Activated CD4-positive, CD25-positive, alpha-beta regulatory T cell treated with anti-CD3 and anti-CD28 coated beads, Interleukin-2, amount 50 U/mL, for 16 hours (primary cell): ENCODE results near the gene KIRREL3.

Experiments
- DNase-seq: peaks from one replicate; pipeline ENCODE4 v3.0.0-alpha.2; 2020; ENCODE audit warnings: low read depth, low spot score

Gene KIRREL3

DNA sequence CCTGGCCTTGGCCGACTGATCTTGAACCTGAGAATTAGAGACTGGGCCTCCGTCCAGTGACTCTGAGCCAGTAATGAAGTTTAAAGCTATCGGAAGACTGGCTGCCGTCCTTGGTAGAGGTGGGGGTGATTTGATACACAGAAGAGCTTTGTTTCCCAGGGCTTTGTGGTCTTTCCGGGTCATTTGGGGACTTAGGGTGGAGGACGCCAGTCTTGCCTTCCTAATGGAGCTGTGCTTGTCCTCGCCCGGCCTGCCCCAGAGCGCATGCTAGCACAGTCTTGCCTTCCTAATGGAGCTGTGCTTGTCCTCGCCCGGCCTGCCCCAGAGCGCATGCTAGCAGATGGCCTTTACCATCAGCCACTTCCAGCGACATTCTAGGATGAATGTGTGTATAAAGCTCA lies 579.3 kb downstream of the KIRREL3 start:
- DNase-seq = no peak

DNA sequence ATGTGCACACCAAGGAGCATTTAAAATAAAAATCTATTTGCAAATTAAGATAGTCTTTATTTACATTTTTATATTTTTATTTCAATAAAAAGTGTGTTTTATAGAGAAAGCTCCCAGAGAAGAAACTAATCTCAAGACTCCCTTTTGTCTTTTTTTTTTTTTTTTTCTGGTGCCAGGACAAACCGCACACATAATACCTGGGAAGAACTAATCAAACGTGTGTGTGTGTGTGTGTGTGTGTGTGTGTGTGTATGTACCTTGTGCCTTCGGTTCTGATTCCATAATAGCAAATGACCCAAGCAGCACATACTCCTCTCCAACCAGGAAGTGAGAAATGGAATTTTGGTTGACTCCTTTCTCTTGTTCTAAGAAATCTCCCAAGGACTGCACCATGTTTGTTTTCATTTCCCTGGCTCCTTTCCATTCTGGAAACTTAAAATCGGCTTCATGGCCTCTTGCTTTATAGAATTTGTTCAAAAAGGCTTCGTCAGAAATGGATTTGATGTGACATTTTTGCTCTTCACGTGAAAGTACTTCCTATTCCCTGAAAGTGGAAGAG lies 579.8 kb downstream of the KIRREL3 start:
- no peak for DNase-seq

DNA sequence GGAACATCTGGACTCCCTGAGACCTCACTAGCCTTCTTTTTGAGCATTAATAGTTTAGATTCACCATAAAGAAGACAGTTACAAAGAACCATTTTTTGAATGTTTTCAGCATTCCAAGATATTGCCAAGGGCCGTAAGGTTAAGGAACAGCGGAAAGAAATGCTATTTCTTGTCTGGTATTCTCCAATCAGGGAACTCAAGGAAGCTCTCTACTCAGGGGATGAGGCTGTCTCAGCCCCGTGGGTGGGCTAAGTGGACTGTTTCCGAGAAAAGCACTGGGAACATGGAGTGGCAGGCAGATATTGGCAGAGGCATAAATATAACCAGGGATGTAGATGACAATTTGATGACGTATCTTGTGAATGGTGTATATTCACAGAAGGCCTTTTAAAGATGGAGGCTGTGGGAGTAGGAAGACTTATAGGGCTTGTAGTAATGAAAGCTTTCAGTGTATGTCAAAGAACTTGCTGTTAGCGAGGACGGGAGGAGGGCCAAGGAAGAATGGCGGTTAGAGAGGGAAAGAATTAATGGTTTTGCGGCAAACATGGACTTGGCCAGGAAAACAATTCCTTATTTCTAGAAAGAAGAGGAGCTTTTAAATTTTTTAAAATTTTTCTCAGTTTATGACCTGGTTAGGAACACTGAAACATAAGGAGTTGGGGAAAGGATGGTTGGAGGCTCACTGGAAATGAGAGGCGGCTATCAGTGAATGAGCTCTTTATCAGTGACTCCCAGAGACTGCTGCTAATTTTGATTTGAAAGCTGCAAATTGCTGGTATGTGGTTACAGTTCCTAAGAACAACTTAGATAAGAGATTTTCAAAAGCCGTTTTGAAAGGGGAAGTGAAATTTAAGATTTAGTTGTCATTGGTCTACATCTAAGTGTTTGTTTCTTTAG lies 580.5 kb downstream of the KIRREL3 start:
- DNase-seq = no peak

DNA sequence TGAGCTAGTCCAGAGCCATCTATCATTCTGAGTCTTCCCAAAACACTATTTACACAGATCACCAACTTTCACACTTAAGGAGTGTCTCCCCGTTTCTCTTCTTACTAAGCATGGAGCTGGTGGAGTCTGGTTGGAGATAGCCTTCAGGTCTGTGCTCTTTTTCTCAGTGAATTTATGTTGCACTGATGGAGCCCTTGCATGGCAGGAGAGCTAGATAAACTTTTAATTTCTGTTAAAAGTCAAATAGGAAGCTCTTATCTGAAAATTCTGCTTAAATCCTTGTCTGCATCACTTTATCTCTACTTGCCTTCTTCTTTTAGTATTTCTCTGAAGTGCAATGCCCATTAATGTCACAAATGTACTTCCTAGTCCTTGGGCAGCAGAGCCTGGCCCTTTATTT lies 581.7 kb downstream of the KIRREL3 start:
- no peak for DNase-seq

DNA sequence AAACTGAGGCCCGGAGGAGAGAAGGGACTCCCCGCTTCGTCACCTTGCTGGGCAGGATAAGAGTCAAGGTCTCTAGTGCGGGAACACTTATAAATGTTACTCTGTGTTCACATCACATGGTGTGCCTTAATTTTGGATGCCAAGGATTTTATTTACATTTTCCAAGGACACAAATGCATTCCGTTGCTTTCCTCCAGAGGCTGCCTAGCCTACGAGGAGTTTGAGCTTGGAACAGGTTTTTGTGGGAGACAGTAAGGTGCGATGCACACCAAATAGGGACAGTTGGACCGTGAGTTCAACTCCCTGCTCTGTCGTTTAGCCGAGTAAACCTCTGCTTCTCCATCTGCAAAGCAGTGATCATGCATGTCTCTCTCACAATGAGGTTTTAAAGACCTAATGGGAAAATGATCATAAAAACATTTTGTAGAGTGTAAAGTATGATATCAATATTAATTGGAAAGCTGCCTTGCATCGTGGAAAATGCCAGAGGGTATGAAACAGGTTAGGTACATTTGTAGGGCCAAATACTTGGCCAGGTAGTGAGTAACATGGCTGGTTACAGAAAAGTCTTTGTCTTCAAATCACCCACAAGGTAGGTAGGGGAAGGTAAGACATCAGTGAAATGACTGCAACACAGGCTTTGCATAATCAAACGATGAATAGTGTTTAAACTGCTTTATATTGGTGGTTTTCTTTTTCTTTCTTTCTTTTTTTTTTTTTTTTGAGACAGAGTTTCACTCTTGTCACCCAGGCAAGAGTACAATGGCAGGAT lies 583.3 kb downstream of the KIRREL3 start:
- DNase-seq = no peak

DNA sequence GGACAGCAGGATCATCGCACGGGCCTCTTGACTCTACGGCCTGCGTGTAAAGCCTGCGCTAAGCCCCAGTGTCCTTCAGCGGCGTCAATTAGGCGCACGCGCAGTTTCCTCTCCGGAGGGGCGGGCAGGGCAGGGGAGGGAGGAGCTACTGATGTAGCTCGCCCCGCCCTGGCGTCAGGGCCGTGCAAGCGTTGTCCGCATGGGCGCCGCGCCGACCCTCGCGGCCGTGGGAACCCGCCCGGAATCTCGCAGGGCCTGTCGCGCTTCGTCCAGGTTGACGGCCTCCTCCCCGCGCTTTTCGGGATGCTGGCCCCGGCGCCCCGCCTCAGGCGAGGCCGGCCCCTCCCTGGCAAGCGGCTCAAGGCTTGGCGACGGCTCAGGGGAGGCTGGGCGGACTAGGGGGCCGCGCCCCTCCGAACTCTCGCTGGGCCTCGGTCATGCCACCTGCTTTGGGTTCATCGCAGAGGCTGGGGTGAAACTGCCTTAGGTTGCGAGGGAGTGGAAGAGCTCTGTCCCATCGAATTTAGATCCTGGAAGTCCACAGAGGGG lies 584.0 kb downstream of the KIRREL3 start:
- DNase-seq = peak; percentile 26

DNA sequence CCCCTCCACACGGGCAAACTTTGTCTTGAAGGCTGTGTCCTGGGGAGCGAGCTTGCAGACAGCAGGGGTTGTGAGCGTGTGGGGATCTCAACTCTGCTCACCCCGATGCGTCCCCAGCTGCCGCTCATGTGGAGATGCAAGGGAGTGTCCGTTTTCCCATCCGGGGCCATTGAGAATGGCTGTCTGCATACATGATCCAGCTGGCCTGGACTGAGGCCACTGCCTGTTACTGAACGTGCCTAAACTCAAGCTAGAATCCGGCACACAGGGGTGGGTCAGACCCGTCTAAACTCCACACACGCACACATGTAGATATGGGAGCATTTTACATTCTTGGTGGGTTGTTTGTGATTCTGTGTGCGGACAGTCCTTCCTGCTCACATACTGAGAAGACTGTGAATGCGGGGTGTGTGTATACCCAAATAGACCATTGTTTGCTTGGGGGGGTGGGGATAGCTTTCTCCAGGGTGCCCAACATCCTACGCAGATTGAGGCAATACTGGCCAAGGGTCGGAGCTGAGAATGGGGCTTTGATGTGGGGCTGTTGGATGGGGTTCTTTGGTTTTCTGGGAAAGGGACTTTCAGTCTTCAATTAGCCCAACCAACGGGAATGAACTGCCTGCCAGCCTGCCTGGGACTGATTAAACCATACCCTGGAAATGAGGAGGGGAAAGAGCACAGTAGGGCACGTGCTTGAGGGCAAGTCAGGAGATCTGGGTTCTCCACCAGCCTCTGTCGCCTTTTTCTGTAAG lies 584.7 kb downstream of the KIRREL3 start:
- no peak for DNase-seq

DNA sequence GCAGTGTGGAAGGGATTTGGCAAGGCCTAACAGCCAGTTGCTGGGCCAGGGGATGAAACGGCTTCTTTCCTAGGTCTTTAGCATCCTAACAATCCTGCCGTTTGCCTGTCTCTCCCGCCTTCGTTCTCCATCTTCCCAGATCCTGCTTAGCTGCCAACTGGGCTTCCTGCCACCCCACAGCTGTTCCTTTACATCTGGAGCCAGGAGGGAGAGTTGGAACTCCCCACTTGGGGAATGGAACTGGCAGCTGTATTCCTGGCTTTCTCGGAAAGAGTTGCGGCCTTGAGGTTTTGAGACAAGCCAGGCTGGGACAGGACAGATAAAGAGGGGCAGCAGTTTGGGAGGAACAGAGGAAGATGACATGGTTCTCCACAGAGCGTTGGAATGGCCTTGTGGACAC lies 585.4 kb downstream of the KIRREL3 start:
- no peak for DNase-seq

DNA sequence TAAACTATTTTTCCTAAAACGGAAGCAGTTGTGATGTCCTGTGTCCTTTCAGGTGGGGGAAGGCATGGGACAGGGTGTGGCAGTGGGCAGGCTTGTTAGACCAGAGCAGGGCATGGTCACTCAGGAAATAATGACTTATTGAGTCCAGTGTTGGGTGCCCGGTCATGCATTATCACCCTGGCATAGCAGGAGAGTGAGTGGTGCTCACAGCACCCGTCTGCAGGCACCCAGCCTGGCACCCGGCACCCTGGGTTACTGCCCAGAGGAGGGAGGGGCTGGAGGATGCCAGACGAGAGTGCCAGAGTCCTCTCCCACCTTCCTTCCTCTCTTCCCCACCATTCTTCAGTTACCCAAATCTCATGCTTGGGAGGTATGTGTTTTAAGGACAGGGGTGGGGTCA lies 586.0 kb downstream of the KIRREL3 start:
- DNase-seq = no peak

DNA sequence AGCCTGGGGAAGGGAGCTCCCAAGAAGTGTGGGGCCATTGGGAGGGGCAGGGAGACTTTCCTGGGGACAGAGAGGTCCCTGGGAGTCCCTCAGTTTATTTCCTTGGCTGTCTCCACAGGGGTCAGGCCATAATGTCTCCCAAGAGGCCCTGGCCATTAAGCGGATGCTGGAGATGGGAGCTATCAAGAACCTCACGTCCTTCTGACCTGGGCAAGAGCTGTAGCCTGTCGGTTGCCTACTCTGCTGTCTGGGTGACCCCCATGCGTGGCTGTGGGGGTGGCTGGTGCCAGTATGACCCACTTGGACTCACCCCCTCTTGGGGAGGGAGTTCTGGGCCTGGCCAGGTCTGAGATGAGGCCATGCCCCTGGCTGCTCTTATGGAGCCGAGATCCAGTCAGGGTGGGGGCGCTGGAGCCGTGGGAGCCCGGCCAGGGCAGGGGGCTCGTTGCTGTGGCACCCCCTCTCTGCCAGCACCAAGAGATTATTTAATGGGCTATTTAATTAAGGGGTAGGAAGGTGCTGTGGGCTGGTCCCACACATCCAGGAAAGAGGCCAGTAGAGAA lies 586.6 kb downstream of the KIRREL3 start:
- DNase-seq = no peak

DNA sequence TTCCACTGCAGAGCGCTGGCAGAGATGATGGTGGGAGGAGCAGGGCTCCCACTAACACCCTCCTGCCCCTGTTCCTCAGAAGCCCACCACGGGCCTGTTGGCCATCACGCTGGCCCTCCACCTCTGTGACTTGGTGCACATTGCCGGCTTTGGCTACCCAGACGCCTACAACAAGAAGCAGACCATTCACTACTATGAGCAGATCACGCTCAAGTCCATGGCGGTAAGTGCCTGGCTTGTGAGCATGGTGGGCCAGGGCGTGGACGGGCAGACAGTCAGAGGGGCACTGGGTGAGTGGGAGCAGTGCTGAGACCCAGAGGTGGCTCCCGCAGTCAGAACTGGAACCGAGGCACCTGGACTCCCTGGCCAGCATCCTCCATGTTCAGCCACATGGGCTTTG lies 587.1 kb downstream of the KIRREL3 start:
- no peak for DNase-seq

DNA sequence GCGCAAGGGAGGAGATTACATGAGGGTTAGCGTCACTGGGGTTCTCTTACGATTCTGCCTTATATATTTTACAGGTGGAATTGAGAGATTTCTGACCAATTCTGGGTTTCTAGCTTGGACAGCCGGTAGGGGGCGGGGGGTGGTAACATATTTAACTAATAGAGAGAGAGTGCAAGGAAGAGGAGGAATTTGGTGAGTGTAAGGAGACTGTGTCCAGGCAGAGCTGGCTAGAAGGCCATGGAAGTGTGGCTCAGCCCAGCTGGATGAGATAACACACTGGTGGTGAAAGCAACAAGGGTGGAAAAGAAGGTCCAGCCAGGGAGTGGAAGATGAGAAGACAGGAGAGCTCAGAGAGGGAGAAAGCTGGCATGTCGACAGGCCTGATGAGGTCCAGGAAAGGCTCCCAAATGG lies 588.6 kb downstream of the KIRREL3 start:
- no peak for DNase-seq

DNA sequence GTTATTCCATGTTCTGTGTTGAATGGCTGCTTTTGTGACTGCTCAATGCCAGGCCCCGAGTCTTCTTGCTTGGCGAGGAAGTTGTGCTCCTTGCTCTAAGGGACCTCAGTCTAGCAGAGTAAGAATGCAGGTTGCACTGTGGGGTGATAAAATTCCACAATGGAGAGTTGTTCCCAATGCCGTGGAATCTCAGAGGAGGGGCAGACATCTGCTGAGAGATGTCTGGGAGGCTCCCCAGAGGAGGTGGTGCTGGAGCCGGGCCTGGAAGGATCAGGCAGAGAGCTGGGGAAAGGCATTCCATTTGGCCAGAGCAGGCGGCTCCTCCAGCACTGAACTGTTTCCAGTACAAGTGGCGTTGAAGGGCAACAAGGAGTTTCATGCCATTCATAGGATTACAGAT lies 589.9 kb downstream of the KIRREL3 start:
- no peak for DNase-seq

DNA sequence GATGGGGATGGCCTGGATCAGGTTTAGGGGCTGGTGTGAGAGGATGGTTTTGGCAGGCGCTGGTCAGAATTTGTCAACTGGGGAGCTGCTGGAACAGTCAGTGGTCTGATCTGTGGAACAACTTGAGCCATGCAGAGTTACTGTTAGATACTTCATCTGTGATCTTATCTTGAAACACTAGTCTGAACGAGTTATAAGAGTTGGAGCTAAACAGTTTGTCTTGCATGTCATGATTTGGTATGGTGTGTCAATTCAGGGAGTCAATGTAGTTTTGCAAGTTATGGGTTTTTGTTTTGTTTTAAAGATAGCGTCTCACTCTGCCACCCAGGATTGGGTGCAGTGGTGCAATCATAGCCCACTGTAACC lies 591.0 kb downstream of the KIRREL3 start:
- no peak for DNase-seq

DNA sequence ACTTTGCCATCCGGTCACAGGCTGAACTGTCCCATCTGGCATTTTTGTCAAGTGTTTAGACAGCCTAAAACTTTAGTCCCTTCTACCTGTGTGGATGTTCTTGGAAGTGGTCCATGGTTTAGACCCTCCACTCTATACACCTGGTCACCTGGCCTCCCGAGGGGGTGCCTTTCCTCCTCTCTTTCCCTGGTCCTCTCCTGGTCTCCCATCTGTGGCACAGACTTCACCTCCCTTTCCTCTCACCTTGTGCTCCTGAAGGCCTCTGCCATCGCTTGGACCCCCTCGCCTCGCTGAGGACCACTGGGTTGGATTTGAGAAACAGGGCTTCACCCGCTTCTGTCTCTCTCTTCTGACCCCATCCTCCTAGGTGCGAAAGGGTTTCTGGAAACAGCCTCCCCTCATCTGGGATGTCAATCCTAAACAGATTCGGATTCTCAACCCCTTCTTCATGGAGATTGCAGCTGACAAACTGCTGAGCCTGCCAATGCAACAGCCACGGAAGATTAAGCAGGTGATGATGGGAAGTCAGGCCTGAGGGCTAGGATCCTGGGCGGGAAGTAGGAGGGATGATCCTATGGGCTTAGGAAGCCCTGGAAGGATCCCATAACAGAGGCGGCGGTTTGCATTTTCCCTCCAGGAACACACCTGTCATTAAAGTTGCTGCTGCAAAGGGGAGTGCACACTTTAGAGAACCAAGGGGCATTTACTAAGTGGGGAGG lies 591.5 kb downstream of the KIRREL3 start:
- DNase-seq = no peak

DNA sequence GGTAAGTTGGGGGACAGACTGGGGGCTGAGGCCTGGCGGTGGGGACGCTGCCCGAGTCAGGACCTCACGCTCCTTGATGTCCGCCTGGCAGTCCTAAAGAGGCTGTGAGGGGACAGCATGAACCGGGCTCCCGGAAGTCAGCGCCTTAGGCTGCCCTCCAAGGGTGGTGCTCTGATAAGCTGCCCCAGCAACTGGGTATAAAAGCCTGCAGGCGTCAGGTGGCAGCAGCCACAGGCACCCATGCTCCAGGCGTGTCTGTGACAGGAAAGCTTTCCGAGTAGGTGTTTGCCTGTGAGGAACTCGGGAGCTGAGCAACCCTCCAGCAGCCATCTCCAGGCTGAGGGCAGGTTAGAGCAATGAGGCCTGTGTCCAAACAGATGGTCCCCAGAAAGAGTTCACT lies 592.1 kb downstream of the KIRREL3 start:
- no peak for DNase-seq

DNA sequence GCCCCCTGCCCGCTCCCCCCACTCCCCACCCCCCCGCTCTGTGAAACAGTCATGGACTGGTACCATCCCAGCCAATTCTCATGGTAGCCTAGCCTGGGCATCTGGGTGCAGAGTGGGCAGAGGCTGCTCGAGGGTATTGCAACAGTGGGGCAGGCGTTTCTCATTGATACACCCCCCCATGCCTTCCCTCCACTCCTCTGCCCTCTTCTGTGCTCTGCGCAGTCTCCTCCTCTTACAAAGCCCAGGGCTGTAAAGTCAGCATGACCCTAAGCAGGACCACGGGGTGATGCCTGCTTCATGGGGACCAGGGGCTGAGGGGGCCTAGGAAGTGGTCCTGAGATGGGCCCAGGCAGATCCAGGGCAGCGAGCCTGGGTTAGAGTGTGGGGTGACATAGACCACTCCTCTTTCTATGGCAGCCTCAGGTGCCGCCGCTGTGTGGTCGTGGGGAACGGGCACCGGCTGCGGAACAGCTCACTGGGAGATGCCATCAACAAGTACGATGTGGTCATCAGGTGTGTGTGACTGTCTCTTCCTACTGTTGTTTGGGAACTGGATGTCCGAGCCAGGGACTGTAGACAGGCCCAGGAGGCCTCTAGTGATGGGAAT lies 592.8 kb downstream of the KIRREL3 start:
- no peak for DNase-seq

DNA sequence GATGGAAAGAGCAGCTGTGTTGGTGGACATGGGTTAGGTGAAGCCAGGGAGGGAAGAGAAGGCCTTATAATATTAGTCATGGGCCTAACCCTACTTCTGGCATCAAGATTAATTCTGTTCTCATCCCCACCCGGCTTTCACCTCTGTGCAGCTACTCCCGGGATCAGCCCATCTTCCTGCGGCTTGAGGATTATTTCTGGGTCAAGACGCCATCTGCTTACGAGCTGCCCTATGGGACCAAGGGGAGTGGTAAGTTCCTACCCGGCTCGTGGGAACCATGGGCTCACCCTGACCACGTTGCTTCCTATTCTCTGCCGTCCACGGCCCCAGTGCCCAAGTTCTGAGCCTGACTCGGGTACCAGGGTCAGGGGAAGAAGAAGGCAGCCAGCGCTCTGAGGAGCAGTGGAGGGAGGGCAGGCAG lies 593.5 kb downstream of the KIRREL3 start:
- no peak for DNase-seq

DNA sequence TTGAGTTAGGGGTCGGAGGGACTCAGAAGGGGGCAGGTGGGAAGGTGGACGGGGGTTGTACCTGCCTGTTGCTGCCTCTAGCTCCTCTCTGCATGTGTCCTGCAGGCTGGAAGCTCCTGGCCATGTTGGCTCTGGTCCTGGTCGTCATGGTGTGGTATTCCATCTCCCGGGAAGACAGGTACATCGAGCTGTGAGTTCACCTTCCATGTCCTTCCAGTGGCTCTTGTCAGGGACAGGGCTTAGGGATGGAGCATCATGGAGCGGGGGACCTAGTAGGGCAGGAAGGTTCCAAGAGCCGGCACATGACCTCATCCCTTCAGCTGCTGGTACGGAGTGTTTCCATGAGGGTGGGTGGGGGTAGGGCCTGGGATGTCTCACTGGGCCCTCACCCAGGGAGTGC lies 594.2 kb downstream of the KIRREL3 start:
- DNase-seq = no peak

DNA sequence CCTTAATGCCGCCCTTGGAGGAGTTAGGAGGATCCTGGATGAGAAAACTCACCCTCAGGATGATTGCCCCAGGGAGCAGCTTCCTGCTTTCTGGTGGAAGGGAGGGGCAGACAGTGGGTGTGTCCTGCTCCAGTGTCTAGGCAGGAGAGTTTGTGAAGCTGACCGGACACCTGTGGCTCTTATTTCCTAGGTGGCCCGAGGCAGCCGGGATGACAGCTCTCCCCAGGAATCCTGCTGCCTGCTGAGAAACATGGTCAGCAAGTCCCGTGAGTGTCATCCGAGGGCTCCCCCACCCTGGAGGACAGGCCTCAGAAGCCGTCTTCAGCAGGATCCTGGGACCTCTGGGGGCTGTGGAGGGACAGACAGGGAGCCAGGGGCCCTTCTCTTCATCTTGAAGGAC lies 594.7 kb downstream of the KIRREL3 start:
- DNase-seq = no peak
